Esophagus squamous epithelium (tissue), 5 donors: ENCODE measurements around the gene TNFAIP3. TPM values are rescaled to one million over a fixed set of nuclear protein-coding genes. Genes with fewer than 3 reads are reported as not detected.

ENCODE experiments used
- DNase-seq: peaks from one replicate; lab custom pipeline; 2025; lab: John Stamatoyannopoulos, UW
- H3K27ac ChIP-seq, 4 donors: fragments of 200-600 bp; sonication (generic); one replicate each; pipeline ENCODE4 v1.5.1; 2016 to 2019; ENCODE audit warnings: mild to moderate bottlenecking in 1 of 4
- H3K27me3 ChIP-seq, 4 donors: fragments of 200-600 bp; sonication (generic); 1 replicate in 3 of 4; 2 replicates in 1 of 4; pipeline versions ENCODE4 v1.5.1 to v1.6.0; 2017 to 2021; ENCODE audit warnings: antibody characterized with exemption in 1 of 4
- H3K36me3 ChIP-seq, 3 donors: fragments of 200-600 bp; sonication (generic); one replicate each; pipeline ENCODE4 v1.5.1; 2016 to 2019
- H3K4me1 ChIP-seq, 3 donors: fragments of 200-600 bp; sonication (generic); one replicate each; pipeline ENCODE4 v1.5.1; 2017 to 2019
- H3K4me3 ChIP-seq, 4 donors: fragments of 200-600 bp; sonication (generic); 1 replicate in 3 of 4; 2 replicates in 1 of 4; pipeline ENCODE4 v1.5.1; 2016 to 2019; ENCODE audit warnings: mild to moderate bottlenecking in 2 of 4, moderate library complexity in 1 of 4
- H3K9me3 ChIP-seq, 3 donors: fragments of 200-600 bp; sonication (generic); one replicate each; pipeline ENCODE4 v1.5.1; 2016 to 2019
- POLR2A ChIP-seq, 4 donors: fragments of 450-650 bp; IDR thresholded peaks; one replicate each; pipeline ENCODE4 v1.6.1; 2017; ENCODE audit warnings: antibody characterized with exemption in 4 of 4, mild to moderate bottlenecking in 4 of 4, moderate library complexity in 3 of 4
- WGBS, 2 donors: methylation state at CpG; one replicate each; pipeline ENCODE4 v1.1.5; 2018; 5-methylcytosine and 5-hydroxymethylcytosine counted together
- intact Hi-C: fragments of 100-400 bp; cut with DNase I; formaldehyde crosslinking; loops from one replicate; pipeline ENCODE4 v1.15.0; 2022
- total RNA-seq, 4 donors: library from RNA; depleted of rRNA; stranded (reverse); fragments of >200 nt; gene quantifications; one replicate each; pipeline ENCODE4 v1.1.0, GENCODE V29; 2016
- TF ChIP-seq, protein P1 (sequence below), 6 experiments: fragments of 450-650 bp in 4 of 6; fragments of 200-600 bp in 2 of 6; sonication (generic) in 2 of 6; IDR thresholded peaks; one replicate each; pipeline ENCODE4 v1.5.1; 2016 to 2019; ENCODE audit warnings: antibody characterized with exemption in 6 of 6, mild to moderate bottlenecking in 4 of 6, moderate library complexity in 4 of 6
- donor health status: DM: yes; HTN: yes; CAD: no.

TNFAIP3 gene
- total RNA-seq, 4 donors from 2014 or later: 4.2 to 21.7 (median 7.7) TPM

DNA sequence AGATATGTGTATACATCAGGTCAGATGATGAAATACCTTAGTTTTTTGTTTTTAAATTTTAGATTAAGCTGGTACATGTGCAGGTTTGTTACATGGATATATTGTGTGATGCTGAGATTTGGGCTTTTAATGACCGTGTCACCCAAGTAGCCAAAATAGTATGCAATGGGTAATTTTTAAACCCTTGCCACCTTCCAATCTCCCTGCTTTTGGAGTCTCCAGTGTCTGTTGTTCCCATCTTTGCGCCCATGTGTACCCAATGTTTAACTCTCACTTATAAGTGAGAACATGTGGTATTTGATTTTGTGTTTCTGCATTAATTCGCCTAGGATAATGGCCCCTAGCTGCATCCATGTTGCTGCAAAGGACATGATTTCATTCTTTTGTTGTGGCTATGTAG is 45.8 kb downstream of the TNFAIP3 start:
- Histone ChIP-seq H3K9me3 (no peaks in the 10 kb centered on the region), H3K4me1 (peaks cover 0 to 7% (median 0%) of the 10 kb centered on the region in 3 donors), H3K27me3 (no peaks in the 10 kb centered on the region), H3K36me3 (no peaks in the 10 kb centered on the region), H3K27ac (no peak overlapping the region), H3K4me3 (no peak overlapping the region)
- 93 to 98% methylated on average over 3 of the region's 3 CpGs for WGBS, 2 donors
- no peak for TF ChIP-seq POLR2A (IDR thresholded peaks at IDR 0.05)
- TF ChIP-seq, protein P1, sequence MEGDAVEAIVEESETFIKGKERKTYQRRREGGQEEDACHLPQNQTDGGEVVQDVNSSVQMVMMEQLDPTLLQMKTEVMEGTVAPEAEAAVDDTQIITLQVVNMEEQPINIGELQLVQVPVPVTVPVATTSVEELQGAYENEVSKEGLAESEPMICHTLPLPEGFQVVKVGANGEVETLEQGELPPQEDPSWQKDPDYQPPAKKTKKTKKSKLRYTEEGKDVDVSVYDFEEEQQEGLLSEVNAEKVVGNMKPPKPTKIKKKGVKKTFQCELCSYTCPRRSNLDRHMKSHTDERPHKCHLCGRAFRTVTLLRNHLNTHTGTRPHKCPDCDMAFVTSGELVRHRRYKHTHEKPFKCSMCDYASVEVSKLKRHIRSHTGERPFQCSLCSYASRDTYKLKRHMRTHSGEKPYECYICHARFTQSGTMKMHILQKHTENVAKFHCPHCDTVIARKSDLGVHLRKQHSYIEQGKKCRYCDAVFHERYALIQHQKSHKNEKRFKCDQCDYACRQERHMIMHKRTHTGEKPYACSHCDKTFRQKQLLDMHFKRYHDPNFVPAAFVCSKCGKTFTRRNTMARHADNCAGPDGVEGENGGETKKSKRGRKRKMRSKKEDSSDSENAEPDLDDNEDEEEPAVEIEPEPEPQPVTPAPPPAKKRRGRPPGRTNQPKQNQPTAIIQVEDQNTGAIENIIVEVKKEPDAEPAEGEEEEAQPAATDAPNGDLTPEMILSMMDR (IDR thresholded peaks at IDR 0.05): no peak
- intact Hi-C loops: no loop called here
- no peak for DNase-seq

- WGBS, 2 donors: 73 to 76% methylated on average over 3 of the region's 3 CpGs
- H3K4me3 ChIP-seq: no peak overlapping the region
- H3K4me1 ChIP-seq: peaks cover 0 to 7% (median 0%) of the 10 kb centered on the region in 3 donors
- no peaks in the 10 kb centered on the region for H3K36me3 ChIP-seq
- no peaks in the 10 kb centered on the region for H3K9me3 ChIP-seq
- no peaks in the 10 kb centered on the region for H3K27me3 ChIP-seq
- intact Hi-C loops: no loop called here
- TF ChIP-seq POLR2A (IDR thresholded peaks at IDR 0.05): no peak
- no peak for DNase-seq
- no peak overlapping the region for H3K27ac ChIP-seq
Observed at GRCh38 chr6:137913434-137913833, 46.4 kb downstream of the TNFAIP3 start.

- no peaks in the 10 kb centered on the region for H3K36me3 ChIP-seq
- no peak overlapping the region for H3K27ac ChIP-seq
- no peaks in the 10 kb centered on the region for H3K27me3 ChIP-seq
- intact Hi-C loops: no loop called here
- no peak for TF ChIP-seq POLR2A (IDR thresholded peaks at IDR 0.05)
- TF ChIP-seq, protein P1 (IDR thresholded peaks at IDR 0.05): no peak
- DNase-seq: no peak
- peaks cover 0 to 7% (median 0%) of the 10 kb centered on the region in 3 donors for H3K4me1 ChIP-seq
- H3K4me3 ChIP-seq: no peak overlapping the region
- no peaks in the 10 kb centered on the region for H3K9me3 ChIP-seq
Observed at GRCh38 chr6:137913996-137914529, 47.0 kb downstream of the TNFAIP3 start.

DNA sequence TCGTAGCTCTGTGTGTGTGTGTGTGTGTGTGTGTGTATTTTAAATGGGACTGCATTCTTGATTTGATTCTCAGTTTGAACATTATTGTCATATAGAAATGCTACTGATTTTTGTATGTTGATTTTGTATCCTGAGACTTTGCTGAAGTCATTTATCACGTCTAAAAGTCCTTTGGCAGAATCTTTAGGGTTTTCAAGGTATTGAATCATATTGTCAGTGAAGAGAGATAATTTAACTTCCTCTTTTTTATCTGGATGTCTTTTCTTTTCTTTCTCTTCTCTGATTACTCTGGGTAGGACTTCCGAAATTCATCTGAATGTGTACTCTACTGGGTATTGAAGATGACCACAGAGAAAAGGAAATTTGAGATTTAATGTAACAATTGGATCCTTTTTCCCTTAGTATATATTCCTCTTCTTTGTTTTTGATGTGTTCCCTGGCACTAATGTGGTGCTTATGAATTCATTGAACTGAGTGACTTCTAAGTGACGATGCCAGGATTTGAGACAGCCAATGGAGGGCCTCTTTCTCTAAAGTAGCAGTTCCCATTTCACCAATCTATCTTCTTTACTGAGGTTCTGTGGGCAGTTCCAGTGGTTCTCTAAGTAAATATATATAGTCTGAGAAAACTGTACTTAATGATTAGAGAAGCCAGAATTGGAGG is 47.6 kb downstream of the TNFAIP3 start:
- Histone ChIP-seq H3K4me1 (peaks cover 0 to 7% (median 0%) of the 10 kb centered on the region in 3 donors), H3K4me3 (no peak overlapping the region), H3K36me3 (no peaks in the 10 kb centered on the region), H3K27ac (no peak overlapping the region), H3K27me3 (no peaks in the 10 kb centered on the region), H3K9me3 (no peaks in the 10 kb centered on the region)
- intact Hi-C loops: no loop called here
- WGBS, 2 donors: 74 to 75% methylated on average over 4 of the region's 4 CpGs
- DNase-seq: no peak
- TF ChIP-seq, protein P1 (IDR thresholded peaks at IDR 0.05): no peak
- TF ChIP-seq POLR2A (IDR thresholded peaks at IDR 0.05): no peak

DNA sequence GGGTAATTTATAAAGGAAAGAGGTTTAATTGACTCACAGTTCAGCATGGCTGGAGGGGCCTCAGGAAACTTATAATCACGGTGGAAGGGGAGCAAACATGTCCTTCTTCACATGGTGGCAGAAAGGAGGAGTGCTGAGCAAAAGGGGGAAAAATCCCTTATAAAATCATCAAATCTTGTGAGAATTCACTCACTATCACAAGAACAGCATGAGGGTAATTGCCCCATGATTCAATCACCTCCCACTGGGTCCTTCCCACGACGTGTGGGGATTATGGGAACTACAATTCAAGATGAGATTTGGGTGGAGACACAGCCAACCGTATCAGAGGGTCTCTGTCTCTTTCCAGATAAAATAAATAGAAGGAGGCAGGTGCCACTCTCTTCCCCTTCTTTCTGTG is 48.7 kb downstream of the TNFAIP3 start:
- intact Hi-C loops: no loop called here
- Histone ChIP-seq H3K9me3 (no peaks in the 10 kb centered on the region), H3K27me3 (no peaks in the 10 kb centered on the region), H3K27ac (no peak overlapping the region), H3K36me3 (no peaks in the 10 kb centered on the region), H3K4me1 (peaks cover 0 to 7% (median 0%) of the 10 kb centered on the region in 3 donors), H3K4me3 (no peak overlapping the region)
- DNase-seq: no peak
- TF ChIP-seq, protein P1 (IDR thresholded peaks at IDR 0.05): no peak
- TF ChIP-seq POLR2A (IDR thresholded peaks at IDR 0.05): no peak
- 74 to 82% methylated on average over 4 of the region's 4 CpGs for WGBS, 2 donors
